Loucy (cell line): ENCODE results near the gene FADS1.

Experiments
- H2AFZ ChIP-seq: fragments of 200-600 bp; sonication (generic); 2 replicates; pipeline ENCODE4 v1.6.0; 2016; ENCODE audit warnings: antibody characterized with exemption, mild to moderate bottlenecking, low read length, moderate library complexity
- H3F3A ChIP-seq: fragments of 200-600 bp; 2 replicates; pipeline ENCODE4 v1.6.0; 2016; ENCODE audit warnings: antibody characterized with exemption, low read depth, mild to moderate bottlenecking
- H3K27me3 ChIP-seq: fragments of 200-600 bp; sonication (generic); 2 replicates; pipeline ENCODE4 v1.6.1; 2014; ENCODE audit warnings: low read length, mild to moderate bottlenecking; ENCODE audit not compliant: insufficient read depth, poor library complexity, severe bottlenecking
- H3K36me3 ChIP-seq: fragments of 200-600 bp; sonication (generic); 2 replicates; pipeline ENCODE4 v1.6.1; 2016; ENCODE audit warnings: low read length; ENCODE audit not compliant: insufficient read depth
- H3K4me1 ChIP-seq: fragments of 200-600 bp; sonication (generic); 2 replicates; pipeline ENCODE4 v1.5.1; 2014; ENCODE audit warnings: low read length, mild to moderate bottlenecking; ENCODE audit not compliant: insufficient read depth, poor library complexity, severe bottlenecking
- H3K4me2 ChIP-seq: fragments of 200-600 bp; sonication (generic); 2 replicates; pipeline ENCODE4 v1.6.0; 2014; ENCODE audit warnings: antibody characterized with exemption, low read length, low read depth, mild to moderate bottlenecking; ENCODE audit not compliant: poor library complexity, severe bottlenecking
- H3K4me3 ChIP-seq: fragments of 200-600 bp; sonication (generic); 2 replicates; pipeline ENCODE4 v1.5.1; 2014; ENCODE audit warnings: low read length, mild to moderate bottlenecking, mixed read lengths; ENCODE audit not compliant: poor library complexity, severe bottlenecking
- H3K79me2 ChIP-seq: fragments of 200-600 bp; sonication (generic); 2 replicates; pipeline ENCODE4 v1.6.1; 2014; ENCODE audit warnings: low read length; ENCODE audit not compliant: insufficient read depth
- H3K9ac ChIP-seq: fragments of 200-600 bp; sonication (generic); 2 replicates; pipeline ENCODE4 v1.6.0; 2014; ENCODE audit warnings: mild to moderate bottlenecking, low read depth, low read length, moderate library complexity; ENCODE audit not compliant: poor library complexity, severe bottlenecking
- H3K9me2 ChIP-seq: fragments of 200-600 bp; sonication (generic); replicated peaks from 2 replicates; pipeline ENCODE4 v1.6.1; 2016; ENCODE audit warnings: low read depth, low read length, mixed read lengths
- H3K9me3 ChIP-seq: fragments of 200-600 bp; sonication (generic); 2 replicates; pipeline ENCODE4 v1.6.1; 2014; ENCODE audit warnings: mild to moderate bottlenecking, antibody characterized with exemption, low read length, low read depth; ENCODE audit not compliant: insufficient read depth
- H4K20me1 ChIP-seq: fragments of 200-600 bp; sonication (generic); 2 replicates; pipeline ENCODE4 v1.6.0; 2014; ENCODE audit warnings: antibody characterized with exemption, low read length, mild to moderate bottlenecking; ENCODE audit not compliant: insufficient read depth, poor library complexity, severe bottlenecking
- EZH2phosphoT487 ChIP-seq: fragments of 200-600 bp; IDR thresholded peaks from 2 replicates; pipeline ENCODE4 v1.6.1; 2018; ENCODE audit warnings: antibody characterized with exemption, mild to moderate bottlenecking, moderate library complexity, borderline replicate concordance
- TF ChIP-seq, protein P1 (sequence below): fragments of 200-600 bp; sonication (generic); conservative IDR thresholded peaks from 2 replicates; pipeline ENCODE4 v1.5.1; 2014; ENCODE audit warnings: mild to moderate bottlenecking, antibody characterized with exemption, low read length

FADS1 gene

GRCh38 chr11:61837411-61838005 is 20.7 kb upstream of the FADS1 start:
- Histone ChIP-seq H3K9me3 (no peaks in the 10 kb centered on the region), H3K4me1 (peaks cover 47% of the 10 kb centered on the region), H3K9ac (peak overlapping the region; percentile 93), H2AFZ (no peak overlapping the region), H3K4me3 (peak overlapping the region; percentile 9), H3K36me3 (peaks cover 45% of the 10 kb centered on the region; the same call in 1 of the 2 replicates), H3F3A (peaks cover 28% of the 10 kb centered on the region), H3K27me3 (no peaks in the 10 kb centered on the region), H4K20me1 (peaks cover 16% of the 10 kb centered on the region), H3K4me2 (peak overlapping the region; percentile 81), H3K9me2 (no peaks in the 10 kb centered on the region), H3K79me2 (peaks cover 78% of the 10 kb centered on the region)
- TF ChIP-seq, protein P1, sequence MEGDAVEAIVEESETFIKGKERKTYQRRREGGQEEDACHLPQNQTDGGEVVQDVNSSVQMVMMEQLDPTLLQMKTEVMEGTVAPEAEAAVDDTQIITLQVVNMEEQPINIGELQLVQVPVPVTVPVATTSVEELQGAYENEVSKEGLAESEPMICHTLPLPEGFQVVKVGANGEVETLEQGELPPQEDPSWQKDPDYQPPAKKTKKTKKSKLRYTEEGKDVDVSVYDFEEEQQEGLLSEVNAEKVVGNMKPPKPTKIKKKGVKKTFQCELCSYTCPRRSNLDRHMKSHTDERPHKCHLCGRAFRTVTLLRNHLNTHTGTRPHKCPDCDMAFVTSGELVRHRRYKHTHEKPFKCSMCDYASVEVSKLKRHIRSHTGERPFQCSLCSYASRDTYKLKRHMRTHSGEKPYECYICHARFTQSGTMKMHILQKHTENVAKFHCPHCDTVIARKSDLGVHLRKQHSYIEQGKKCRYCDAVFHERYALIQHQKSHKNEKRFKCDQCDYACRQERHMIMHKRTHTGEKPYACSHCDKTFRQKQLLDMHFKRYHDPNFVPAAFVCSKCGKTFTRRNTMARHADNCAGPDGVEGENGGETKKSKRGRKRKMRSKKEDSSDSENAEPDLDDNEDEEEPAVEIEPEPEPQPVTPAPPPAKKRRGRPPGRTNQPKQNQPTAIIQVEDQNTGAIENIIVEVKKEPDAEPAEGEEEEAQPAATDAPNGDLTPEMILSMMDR = no peak
- TF ChIP-seq EZH2phosphoT487 = no peak

DNA sequence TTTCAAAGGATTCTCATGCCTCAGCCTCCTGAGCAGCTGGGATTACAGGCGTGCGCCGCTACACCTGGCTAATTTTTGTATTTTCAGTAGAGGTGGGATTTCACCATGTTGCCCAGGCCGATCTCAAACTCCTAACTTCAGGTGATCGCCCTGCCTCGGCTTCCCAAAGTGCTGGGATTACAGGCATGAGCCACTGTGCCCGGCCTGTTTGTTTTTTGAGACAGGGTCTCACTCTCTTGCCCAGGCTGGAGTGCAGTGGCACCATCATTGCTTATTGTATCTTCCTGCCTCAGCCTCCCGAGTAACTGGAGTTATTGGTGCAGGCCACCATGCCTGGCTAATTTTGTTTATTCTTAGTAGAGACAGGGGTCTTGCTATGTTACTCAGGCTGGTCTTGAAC is 19.4 kb upstream of the FADS1 start:
- Histone ChIP-seq H4K20me1 (peaks cover 25% of the 10 kb centered on the region), H3K4me3 (peak overlapping the region; percentile 76), H3K9me3 (no peaks in the 10 kb centered on the region), H3F3A (peaks cover 29% of the 10 kb centered on the region), H3K4me1 (peaks cover 60% of the 10 kb centered on the region), H3K9me2 (no peaks in the 10 kb centered on the region), H3K4me2 (peak overlapping the region; percentile 81), H3K36me3 (peaks cover 31% of the 10 kb centered on the region; the same call in 1 of the 2 replicates), H3K27me3 (no peaks in the 10 kb centered on the region), H3K9ac (peak overlapping the region; percentile 93), H2AFZ (no peak overlapping the region), H3K79me2 (peaks cover 82% of the 10 kb centered on the region)
- TF ChIP-seq, protein P1 = no peak
- no peak for TF ChIP-seq EZH2phosphoT487

- peaks cover 72% of the 10 kb centered on the region for H3K4me1 ChIP-seq
- peaks cover 89% of the 10 kb centered on the region for H3K79me2 ChIP-seq
- TF ChIP-seq, protein P1 = no peak
- TF ChIP-seq EZH2phosphoT487 = no peak
- peaks cover 29% of the 10 kb centered on the region for H3F3A ChIP-seq
- peak overlapping the region; percentile 95 for H3K4me2 ChIP-seq
- H3K9me3 ChIP-seq = no peaks in the 10 kb centered on the region
- no peak overlapping the region for H2AFZ ChIP-seq
- H3K9me2 ChIP-seq = no peaks in the 10 kb centered on the region
- H4K20me1 ChIP-seq = peaks cover 43% of the 10 kb centered on the region
- peak overlapping the region; percentile 84 for H3K4me3 ChIP-seq
- H3K36me3 ChIP-seq = peaks cover 14% of the 10 kb centered on the region; the same call in 1 of the 2 replicates
- H3K27me3 ChIP-seq = peaks cover under 1% of the 10 kb centered on the region
- peak overlapping the region; percentile 96 for H3K9ac ChIP-seq
Observed at GRCh38 chr11:61834278-61835048, 17.7 kb upstream of the FADS1 start.
